OCI-M1 (cell line): ENCODE measurements around the gene PCDHGB1.
"Not testable (repeated sequence)": the region's sequence is repeated elsewhere in the genome, so short reads cannot be mapped to it uniquely, and the experiment has no call there.

Experiments
- DNase-seq: peaks from one replicate; lab custom pipeline; 2025; lab: John Stamatoyannopoulos, UW

Gene PCDHGB1

DNA sequence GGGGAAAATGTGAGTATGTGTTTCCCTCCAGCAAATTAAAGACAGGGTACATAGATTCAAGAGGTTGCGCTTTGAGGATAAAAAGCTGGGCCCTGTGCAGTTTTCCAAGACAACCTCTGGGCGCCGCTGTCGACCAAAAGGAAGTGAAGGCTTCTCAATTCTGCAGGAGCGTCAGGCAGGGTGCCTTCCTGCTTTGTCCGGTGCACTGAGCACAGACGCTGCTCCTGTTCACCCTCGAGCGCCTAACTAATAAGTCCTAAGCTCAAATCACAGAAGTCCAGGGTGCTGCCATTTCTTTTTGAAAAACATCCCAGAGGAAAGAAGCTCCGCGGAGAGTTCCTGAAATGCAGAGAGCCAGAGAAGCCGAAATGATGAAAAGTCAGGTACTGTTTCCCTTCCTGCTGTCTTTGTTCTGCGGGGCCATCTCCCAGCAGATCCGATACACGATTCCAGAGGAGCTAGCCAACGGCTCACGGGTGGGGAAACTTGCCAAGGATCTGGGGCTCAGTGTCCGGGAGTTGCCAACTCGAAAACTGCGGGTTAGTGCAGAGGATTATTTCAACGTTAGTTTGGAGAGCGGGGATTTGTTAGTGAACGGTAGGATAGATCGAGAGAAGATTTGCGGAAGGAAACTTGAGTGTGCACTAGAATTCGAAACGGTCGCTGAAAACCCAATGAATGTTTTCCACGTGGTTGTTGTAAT lies at the start of gene PCDHGB1:
TSS of gene PCDHGB1 (plus strand) at position 183 of the 703 bp plus-strand sequence. CDS start at position 345, 162 bp downstream.
- peak; percentile 82 for DNase-seq

DNA sequence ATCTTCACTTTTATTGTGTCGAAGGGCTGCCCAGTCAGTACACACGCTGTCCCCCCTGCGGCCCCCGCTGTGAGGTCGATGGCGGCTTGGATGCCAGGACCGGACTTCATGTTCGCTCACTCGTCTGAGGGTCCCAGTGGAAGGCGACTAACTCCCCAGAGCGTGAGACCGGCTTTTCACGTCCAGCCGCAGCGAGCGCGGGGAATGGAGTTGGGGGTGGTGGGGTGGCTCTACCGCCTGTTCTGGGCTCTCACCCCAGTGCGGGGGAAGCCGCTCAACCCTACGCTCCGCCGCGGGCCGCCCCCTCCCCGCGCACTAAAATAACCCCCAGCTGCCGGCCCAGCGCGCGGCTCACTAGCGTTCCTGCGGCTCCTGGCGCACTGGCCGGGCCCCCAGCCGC lies 46.1 kb upstream of the PCDHGB1 start, which contains the start of gene SLC25A2:
TSS of gene SLC25A2 (minus strand) at position 294 of the 400 bp plus-strand sequence. CDS start at position 110, 184 bp downstream.
- DNase-seq = no peak

GRCh38 chr5:141306630-141307029 lies 43.3 kb upstream of the PCDHGB1 start:
- no peak for DNase-seq

- DNase-seq = peak; percentile 60
These were observed 36.2 kb upstream of the PCDHGB1 start for GRCh38 chr5:141313711-141314110.

GRCh38 chr5:141316963-141317362 lies 32.9 kb upstream of the PCDHGB1 start:
- DNase-seq = not testable (repeated sequence)

DNA sequence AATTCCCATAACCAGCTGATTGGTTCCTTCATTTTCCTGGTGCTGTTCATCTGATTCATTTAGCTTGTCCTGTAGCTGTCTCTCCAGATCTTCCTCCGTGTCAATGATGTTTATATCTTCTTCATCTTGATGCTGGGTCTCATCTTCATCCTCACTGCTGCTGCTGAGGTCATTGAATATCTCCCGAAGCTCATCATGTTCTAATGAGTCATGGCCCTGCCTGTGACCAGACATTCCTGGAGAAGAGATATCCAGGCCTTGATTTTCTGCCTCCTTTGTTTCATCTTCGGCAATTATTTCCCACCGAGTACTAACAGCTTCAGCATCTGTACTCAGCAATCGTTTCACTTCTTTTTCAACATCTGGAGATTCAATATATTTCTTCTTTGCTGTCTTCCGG lies 30.7 kb upstream of the PCDHGB1 start:
- no peak for DNase-seq

DNA sequence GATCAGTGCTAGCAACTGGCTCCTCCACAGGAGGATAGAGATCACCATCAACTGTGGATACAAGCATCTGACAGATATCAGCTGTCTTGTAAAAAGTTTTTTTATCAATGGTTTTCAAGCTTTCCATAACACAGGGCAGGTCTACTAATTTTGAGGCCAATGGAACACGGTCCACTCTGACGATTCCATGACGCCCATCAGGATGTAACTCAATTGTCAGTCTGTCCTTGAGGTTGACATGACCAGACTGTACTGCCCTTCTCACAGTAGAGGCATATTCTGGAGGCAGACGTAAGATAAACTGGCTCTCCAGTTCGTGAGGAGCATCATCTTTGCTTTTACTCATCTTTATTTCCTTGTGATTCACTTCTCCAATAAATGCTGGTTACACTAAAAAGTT lies 30.2 kb upstream of the PCDHGB1 start:
- no peak for DNase-seq

DNA sequence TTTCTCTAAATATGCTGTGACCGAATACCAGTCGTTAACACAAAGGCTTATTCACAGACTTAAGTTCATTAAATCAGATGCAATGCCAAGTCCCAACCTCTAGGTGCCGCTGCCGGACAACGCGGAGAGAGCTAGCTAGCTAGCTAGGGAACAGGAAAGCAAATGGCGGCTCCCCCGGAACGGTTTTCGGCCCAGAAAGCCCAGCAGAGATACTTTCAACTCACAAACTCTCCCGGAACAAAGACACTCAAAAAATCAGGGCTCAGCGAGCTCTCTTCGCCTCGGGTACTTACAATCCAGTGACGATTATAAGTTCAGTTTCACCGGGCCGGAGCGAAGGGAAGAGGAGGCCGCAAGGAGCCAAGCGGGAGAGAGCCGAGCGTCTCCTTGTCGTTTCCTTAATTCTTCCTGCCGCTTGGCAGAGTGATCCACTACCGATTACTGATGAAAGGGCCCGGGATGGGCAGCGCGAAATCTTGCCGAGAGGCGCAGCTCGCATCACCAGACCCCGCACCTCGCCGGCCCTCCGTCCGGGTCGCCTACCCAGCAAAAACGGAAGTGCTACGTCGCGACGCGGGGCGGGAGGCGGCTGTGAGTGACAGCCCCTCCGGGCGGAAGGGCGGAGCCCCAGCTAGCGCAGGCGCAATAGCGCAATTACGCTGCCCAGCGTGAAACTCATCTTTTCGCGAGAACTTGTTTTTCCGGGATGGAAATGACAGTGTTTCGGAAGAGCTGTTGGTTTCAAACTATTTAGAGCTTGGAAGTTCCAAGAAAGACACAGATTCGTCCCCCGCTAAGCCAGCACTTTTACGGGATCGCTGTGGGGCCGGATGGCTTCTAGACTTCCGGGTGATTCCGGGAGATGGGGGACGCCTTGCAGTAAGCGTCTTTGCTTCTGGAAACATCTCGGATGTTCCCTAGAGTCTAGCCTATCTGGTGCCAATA lies 29.4 kb upstream of the PCDHGB1 start, which contains the start of gene TAF7:
TSS of gene TAF7 (minus strand) at position 560 of the 945 bp plus-strand sequence. CDS start 740 bp downstream, outside the sequence.
- DNase-seq = peak; percentile 96

- DNase-seq = no peak
These were observed 27.6 kb upstream of the PCDHGB1 start for GRCh38 chr5:141322261-141322660.

- DNase-seq = peak; percentile 81
These were observed 23.6 kb upstream of the PCDHGB1 start for GRCh38 chr5:141326088-141326854.

GRCh38 chr5:141328231-141328630 lies 21.7 kb upstream of the PCDHGB1 start:
- DNase-seq = no peak

- DNase-seq = peak; percentile 47
These were observed 19.4 kb upstream of the PCDHGB1 start, which contains the start of gene PCDHGA1 for GRCh38 chr5:141330299-141331080. Gene PCDHGA1, plus strand, starts transcription at chr5:141330514.

DNA sequence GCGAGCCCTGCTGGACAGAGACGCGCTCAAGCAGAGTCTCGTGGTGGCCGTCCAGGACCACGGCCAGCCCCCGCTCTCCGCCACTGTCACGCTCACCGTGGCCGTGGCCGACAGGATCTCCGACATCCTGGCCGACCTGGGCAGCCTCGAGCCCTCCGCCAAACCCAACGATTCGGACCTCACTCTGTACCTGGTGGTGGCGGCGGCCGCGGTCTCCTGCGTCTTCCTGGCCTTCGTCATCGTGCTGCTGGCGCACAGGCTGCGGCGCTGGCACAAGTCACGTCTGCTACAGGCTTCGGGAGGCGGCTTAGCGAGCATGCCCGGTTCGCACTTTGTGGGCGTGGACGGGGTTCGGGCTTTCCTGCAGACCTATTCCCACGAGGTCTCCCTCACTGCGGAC lies 17.3 kb upstream of the PCDHGB1 start:
- not testable (repeated sequence) for DNase-seq

DNA sequence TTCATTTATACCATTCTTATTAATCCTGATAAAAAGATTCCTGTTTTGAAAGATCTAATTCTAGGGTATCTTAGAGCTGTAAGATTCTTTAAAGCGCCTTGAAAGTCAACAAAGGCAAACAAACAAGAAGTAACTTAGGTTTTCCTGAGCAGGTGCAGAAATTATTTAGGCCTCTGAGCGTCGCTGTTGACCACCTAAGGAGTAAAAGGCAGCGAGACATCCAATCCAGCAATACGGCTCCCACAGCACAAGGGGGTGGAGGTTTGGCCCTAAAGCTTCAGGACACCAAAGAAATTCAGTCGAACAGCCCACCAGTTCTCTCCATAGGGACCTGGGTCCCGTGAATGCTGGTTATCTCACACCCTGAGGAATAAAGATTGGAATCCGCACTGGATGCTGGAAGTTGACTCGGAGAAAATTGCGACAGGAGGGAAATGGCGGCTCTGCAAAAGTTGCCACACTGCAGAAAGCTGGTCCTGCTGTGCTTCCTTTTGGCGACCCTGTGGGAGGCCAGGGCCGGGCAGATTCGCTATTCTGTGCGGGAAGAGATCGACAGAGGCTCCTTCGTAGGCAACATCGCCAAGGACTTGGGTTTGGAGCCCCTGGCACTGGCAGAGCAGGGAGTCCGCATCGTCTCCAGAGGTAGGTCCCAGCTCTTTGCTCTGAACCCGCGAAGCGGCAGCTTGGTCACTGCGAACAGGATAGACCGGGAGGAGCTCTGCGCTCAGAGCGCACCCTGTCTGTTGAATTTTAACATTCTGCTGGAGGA lies 11.2 kb upstream of the PCDHGB1 start, which contains the start of gene PCDHGA2:
TSS of gene PCDHGA2 (plus strand) at position 223 of the 769 bp plus-strand sequence.
- DNase-seq = peak; percentile 24

DNA sequence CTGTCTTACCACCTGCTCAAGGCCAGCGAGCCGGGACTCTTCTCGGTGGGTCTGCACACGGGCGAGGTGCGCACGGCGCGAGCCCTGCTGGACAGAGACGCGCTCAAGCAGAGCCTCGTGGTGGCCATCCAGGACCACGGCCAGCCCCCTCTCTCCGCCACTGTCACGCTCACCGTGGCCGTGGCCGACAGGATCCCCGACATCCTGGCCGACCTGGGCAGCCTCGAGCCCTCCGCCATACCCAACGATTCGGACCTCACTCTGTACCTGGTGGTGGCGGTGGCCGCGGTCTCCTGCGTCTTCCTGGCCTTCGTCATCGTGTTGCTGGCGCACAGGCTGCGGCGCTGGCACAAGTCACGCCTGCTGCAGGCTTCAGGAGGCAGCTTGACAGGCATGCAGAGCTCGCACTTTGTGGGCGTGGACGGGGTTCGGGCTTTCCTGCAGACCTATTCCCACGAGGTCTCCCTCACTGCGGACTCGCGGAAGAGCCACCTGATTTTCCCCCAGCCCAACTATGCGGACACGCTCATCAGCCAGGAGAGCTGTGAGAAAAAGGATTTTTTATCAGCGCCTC lies 9.0 kb upstream of the PCDHGB1 start:
- not testable (repeated sequence) for DNase-seq

- no peak for DNase-seq
These were observed 7.1 kb upstream of the PCDHGB1 start for GRCh38 chr5:141342773-141343172.

DNA sequence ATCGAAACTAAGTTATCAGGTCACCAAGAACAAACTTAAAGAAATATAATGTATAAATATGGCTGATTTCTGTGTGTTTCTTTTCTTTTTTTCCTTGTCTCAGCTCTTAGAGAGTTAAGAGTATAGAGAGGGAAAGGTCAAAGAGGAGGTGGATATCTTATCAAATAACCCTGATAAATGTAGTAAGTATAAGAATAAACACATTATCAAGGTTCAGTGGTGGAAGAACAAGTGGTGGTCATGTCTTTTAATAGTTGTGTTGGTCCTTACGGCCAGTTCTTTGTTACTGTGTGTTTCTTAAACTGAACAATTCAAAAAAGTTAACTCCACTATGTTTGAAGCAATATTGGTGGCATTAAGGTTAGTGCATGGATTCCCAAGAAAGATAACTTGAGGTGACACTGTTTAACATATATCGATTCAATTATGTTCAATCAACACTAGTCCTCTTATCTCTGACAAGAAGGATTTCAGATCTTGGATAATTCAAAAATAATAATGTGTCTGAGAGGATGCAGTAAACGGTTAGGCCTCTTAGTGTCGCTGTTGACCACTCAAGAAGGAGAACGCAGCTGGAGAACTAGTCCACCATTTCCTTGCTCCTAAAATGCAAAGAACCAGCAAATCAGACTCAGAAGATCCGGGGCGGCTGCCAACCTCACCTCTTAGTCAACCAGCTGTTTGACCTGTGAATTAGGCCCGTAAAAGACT lies 6.5 kb upstream of the PCDHGB1 start, which contains the start of gene PCDHGA3:
TSS of gene PCDHGA3 (plus strand) at position 588 of the 711 bp plus-strand sequence. CDS start 205 bp downstream, outside the sequence.
- peak; percentile 43 for DNase-seq

DNA sequence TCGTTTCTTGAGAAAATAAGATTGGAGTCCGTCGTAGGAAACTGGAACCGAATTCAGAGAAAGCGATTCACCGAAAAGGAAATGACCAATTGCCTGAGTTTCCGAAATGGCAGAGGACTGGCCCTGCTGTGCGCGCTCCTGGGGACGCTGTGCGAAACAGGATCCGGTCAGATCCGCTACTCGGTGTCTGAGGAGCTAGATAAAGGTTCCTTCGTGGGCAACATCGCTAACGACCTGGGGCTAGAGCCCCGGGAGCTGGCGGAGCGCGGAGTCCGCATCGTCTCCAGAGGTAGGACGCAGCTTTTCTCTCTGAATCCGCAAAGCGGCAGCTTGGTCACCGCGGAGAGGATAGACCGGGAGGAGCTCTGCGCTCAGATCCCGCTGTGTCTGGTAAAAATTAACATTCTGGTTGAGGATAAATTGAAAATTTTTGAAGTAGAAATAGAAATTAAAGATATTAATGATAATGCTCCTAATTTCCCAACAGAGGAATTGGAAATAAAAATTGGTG lies 5.9 kb upstream of the PCDHGB1 start:
- DNase-seq = no peak

- DNase-seq = no peak
These were observed 4.6 kb upstream of the PCDHGB1 start for GRCh38 chr5:141345327-141345726.
